Cardiac fibroblast (primary cell): Measurements from ENCODE around the gene OSBPL5.

Experiments used
- DNase-seq, 2 donors: peaks; one replicate each; pipeline versions ENCODE4 v3.0.0 to v3.0.0-alpha.2; 2010; ENCODE audit warnings: low read depth in 2 of 2
- H3K4me3 ChIP-seq, 2 donors: replicated peaks in 1 of 2; 1 replicate in 1 of 2; 2 replicates in 1 of 2; pipeline ENCODE4 v1.5.1; 2011; ENCODE audit warnings: low read depth in 2 of 2, low read length in 2 of 2, mild to moderate bottlenecking in 2 of 2, moderate library complexity in 1 of 2
- TF ChIP-seq, protein P1 (sequence below): IDR thresholded peaks from one replicate; pipeline ENCODE4 v1.5.1; 2011; ENCODE audit warnings: low read depth, mild to moderate bottlenecking, low read length, inconsistent platforms

Gene OSBPL5

DNA sequence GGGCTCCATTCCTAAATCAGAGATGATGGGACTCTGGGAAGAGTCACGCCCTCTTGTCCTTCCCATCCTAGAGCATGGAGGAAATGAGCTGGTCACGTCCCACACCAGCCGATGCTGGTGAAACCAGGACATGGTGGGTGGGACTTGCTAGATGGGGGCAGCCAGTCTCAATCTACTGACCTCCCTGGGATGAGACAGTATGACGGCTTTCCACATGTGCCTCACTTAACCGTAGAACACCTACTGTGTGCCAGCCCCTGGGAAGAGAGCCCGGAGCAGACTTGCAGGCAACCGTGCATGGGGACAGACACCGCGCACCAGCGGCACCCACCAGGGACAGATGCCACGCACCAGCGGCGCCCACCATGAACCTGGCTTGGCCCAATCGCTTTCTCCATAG lies 3.8 kb downstream of the OSBPL5 start:
- no peak for DNase-seq
- TF ChIP-seq, protein P1, sequence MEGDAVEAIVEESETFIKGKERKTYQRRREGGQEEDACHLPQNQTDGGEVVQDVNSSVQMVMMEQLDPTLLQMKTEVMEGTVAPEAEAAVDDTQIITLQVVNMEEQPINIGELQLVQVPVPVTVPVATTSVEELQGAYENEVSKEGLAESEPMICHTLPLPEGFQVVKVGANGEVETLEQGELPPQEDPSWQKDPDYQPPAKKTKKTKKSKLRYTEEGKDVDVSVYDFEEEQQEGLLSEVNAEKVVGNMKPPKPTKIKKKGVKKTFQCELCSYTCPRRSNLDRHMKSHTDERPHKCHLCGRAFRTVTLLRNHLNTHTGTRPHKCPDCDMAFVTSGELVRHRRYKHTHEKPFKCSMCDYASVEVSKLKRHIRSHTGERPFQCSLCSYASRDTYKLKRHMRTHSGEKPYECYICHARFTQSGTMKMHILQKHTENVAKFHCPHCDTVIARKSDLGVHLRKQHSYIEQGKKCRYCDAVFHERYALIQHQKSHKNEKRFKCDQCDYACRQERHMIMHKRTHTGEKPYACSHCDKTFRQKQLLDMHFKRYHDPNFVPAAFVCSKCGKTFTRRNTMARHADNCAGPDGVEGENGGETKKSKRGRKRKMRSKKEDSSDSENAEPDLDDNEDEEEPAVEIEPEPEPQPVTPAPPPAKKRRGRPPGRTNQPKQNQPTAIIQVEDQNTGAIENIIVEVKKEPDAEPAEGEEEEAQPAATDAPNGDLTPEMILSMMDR: no peak
- H3K4me3 ChIP-seq: peak overlapping the region in 1 of 2 donors; percentile 51

DNA sequence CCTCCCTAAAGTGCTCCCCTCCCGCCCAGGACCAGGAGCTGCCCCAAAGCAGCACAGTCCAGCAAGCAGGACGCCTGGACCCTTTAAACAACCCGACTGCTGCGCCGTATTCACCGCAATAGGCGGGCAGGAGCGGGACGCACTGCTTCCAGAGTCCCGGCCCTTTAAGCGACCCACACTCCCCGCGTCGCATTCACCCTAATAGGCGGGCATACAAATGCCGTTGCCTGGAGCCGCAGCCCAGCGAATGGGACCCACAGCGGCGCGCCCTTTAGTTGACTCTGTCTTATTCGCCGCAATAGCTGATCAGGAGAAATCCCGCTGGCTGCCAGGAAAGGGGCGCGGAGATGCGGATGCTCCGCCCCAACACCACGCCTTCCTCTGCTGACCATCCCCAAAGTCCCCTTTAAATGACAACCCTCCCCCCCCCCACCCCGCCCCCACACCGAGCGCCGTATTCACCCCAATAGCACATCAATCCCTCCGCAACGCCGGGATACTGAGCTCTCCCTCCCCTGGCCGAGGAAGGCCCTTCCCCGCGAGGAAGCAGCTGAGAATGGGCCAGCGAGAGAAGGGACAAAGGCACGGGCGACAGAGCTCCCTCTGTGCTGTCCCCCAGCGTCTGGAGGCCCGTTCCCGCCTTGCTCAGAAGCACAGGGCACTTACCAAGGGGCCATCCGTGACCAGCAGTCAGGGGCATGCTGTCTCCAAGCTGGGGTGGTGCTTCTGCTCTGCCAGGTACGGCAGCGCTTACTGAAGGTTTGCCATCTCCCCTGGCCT lies 4.7 kb downstream of the OSBPL5 start:
- TF ChIP-seq, protein P1: no peak
- DNase-seq: peak; percentile 91 to 94

DNA sequence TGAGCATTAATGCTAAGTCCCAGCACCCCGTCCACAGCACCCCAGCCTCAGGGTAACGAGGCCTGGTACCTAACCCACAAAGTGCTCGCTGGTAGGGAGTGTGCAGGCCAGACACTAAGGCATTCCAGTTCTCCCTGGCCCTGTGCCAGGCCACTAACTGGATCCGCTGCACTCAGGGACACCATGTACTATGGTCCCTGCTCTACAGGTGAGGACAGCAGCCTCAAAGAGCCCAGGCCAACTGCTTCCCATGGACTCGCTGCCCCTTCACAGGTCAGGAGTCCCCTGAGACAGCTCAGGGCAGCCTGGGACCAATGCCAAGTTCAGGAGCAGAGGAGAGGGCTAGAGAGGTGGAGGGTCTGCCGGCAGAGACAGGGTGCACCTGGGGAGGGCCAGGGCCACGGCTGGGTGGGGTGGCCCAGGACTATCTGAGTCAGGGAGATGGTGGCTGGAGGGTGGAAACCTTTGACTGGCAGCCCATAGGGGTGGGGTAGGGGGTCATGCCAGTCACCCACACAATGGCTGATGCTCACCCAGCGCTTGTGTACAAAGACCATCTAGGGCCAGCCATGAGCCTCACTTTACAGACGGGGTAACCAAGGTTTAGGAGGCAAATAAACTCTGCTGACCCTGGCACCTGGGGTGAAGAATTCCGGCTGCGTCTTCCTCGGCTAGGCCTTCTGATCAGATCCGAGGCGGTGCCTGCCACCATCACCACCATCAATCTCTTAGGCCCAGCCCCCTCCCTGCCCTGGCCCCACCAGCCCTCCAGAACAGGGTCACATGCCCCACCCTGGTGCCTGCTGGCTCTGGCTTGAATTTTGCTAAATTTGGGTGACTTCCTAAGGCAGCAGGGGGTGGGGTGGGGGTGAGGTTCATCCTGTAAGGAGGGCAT lies 5.6 kb downstream of the OSBPL5 start:
- H3K4me3 ChIP-seq: peak overlapping the region; percentile 51 to 57
- no peak for DNase-seq
- TF ChIP-seq, protein P1: no peak

More for the DNA sequence above, 4.7 kb downstream of the OSBPL5 start:
- peak overlapping the region; percentile 51 to 57 for H3K4me3 ChIP-seq

DNA sequence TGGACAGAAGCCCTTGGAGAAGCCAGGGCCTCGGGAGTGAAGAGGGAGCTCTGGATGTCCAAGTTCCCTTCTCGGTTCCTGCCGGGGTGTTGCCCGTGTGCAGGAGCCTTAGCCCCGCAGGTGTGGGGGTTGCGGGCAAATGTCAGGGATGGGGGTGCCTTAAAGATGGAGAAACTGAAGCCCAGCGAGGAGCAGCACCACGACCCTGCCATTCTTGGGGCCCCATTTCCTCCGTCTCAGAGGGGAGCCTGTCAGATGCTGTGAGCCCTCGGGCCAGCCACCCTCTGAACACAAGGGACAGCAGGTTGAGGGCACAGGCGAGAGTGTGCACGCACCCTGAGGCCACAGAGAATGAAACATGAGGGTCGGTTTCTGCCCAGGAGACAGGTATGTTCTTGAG lies 6.3 kb downstream of the OSBPL5 start:
- no peak for DNase-seq
- no peak overlapping the region for H3K4me3 ChIP-seq
- TF ChIP-seq, protein P1: no peak

DNA sequence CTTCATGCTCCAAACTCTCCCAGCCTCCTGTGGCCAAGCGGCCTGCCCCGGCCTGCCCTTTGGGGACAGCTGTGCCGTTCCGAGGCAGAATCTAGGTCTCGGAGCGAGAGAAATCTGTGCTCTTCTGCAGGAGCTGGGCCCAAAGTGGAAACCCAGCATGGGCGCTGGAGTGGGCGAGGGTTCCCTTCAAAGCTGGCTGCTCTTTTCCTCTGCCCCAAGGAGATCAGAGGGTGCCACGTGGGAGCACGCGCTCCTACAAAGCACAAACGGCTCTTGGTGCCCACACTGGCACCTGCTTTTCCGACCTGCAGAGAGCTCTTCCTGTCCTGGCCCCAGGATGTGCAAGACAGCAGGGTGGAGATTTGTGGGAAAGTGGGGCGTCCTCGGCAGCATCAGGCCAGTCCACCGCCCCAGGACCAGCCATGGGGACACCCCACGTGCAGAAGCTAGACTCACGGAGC lies 6.9 kb downstream of the OSBPL5 start:
- no peak overlapping the region for H3K4me3 ChIP-seq
- TF ChIP-seq, protein P1: no peak
- no peak for DNase-seq

DNA sequence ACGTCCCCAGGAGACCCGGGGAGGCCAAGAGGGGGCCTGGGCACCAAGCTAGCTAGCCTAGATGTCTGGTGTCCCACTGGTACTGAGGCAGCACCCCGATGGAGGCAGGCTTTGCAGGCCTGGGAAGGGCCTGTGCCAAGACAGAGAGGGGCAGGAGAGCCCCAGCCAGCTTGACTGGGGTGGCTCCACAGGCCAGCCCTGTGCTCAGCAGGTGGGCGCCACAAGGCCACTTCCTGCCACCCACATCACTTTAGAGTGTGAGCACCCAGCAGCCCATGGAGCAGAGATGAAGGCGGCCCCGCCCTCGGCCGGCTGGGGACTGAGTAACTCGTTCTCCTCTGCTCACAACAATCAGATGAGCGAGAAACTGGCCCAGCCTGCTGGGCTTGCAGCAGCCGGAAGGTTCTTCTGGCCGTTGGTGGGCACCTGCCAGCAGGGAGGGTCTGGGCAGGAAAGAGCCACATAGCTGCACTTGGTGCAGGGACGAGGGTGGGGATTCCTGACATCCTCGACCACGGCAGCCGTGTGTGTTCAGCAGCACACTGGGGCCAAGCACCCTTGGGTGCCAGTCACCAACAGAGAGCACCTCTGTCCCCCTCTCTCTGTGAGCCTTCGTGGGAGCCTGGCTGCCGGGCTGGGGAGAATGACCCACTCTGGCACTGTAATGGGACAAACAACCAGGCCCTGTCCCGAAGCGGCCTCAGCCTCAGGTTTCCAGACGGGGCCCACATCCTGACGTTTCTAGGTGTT lies 7.6 kb downstream of the OSBPL5 start:
- DNase-seq: no peak
- no peak overlapping the region for H3K4me3 ChIP-seq
- TF ChIP-seq, protein P1: no peak
